SK-N-SH (cell line): ENCODE results near the gene PPEF2.

Experiments
- CHD2 ChIP-seq: fragments of 150-350 bp; IDR thresholded peaks from 2 replicates; pipeline ENCODE4 v1.6.1; 2018; ENCODE audit warnings: low read length; ENCODE audit not compliant: partially characterized antibody
- EP300 ChIP-seq, 2 experiments: IDR thresholded peaks; 2 replicates each; pipeline versions ENCODE4 v1.4.0 to v1.6.1; 2012; ENCODE audit warnings: borderline replicate concordance in 1 of 2, low read depth in 1 of 2, low read length in 1 of 2
- GATA2 ChIP-seq: sonication (generic); formaldehyde crosslinking; IDR thresholded peaks from 2 replicates; pipeline ENCODE4 v1.5.0; 2020; ENCODE audit warnings: mild to moderate bottlenecking, missing genetic modification reagents
- JUND ChIP-seq: IDR thresholded peaks from 2 replicates; pipeline ENCODE4 v1.4.0; 2012
- MEF2A ChIP-seq: IDR thresholded peaks from 2 replicates; pipeline ENCODE4 v1.4.0; 2012; ENCODE audit warnings: low read depth, borderline replicate concordance
- SIN3A ChIP-seq: IDR thresholded peaks from 2 replicates; pipeline ENCODE4 v1.6.1; 2012; ENCODE audit warnings: low read depth, mild to moderate bottlenecking, low read length, moderate library complexity, borderline replicate concordance
- SMC3 ChIP-seq: IDR thresholded peaks from 2 replicates; pipeline ENCODE4 v1.6.1; 2012; ENCODE audit warnings: low read depth, low read length, improper control_type of control experiment
- TF ChIP-seq, protein P1 (sequence below): fragments of 200-600 bp; sonication (generic); IDR thresholded peaks from 2 replicates; pipeline ENCODE4 v1.6.1; 2017; ENCODE audit warnings: antibody characterized with exemption, mild to moderate bottlenecking, moderate library complexity
- TF ChIP-seq, protein P2 (sequence below): IDR thresholded peaks from 2 replicates; pipeline ENCODE4 v1.4.0; 2012; ENCODE audit warnings: low read depth, borderline replicate concordance
- TF ChIP-seq, protein P3 (sequence below): IDR thresholded peaks from 2 replicates; pipeline ENCODE4 v1.4.0; 2012; ENCODE audit warnings: low read depth, borderline replicate concordance

DNA sequence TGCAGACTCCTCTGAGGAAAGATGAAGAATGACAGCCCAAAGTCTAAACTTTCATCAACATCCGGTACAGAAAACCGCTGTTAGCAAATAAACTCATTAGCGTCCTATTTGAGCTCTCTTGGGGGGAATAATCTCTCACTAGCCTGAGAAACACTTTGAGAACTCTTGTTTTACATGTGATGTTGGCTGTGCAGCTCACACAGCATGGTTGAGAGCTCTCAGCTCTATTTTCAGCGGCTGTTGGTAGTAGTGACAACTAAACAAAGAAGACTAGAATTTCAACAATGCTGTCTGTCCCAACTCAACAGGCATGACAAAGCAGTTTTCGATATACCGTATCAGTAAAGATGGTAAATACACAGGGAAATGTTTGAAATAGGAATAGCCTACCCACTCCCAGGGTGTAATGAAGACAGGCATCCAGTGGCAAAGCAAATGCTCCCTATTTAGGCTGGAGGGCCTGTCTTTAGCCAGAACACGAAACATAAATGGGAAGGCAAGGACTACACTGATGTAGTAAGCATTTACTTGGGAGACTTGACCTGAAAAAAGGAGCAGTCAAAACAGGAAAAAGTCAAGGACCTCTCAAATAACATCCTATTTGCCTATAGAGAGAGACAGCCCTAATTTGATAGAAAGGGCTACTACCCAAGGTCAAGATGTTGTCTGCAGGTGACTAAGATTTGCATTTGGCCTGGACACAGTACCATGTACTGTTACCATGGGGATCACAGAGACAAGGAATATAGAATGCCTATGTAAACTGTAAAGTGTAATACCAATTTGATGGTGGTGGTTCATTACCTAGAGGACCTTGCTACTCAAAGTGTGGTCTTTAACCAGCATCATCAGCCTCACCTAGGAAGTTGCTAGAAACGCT, 60.4 kb downstream of the PPEF2 start:
- TF ChIP-seq, protein P1, sequence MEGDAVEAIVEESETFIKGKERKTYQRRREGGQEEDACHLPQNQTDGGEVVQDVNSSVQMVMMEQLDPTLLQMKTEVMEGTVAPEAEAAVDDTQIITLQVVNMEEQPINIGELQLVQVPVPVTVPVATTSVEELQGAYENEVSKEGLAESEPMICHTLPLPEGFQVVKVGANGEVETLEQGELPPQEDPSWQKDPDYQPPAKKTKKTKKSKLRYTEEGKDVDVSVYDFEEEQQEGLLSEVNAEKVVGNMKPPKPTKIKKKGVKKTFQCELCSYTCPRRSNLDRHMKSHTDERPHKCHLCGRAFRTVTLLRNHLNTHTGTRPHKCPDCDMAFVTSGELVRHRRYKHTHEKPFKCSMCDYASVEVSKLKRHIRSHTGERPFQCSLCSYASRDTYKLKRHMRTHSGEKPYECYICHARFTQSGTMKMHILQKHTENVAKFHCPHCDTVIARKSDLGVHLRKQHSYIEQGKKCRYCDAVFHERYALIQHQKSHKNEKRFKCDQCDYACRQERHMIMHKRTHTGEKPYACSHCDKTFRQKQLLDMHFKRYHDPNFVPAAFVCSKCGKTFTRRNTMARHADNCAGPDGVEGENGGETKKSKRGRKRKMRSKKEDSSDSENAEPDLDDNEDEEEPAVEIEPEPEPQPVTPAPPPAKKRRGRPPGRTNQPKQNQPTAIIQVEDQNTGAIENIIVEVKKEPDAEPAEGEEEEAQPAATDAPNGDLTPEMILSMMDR = no peak
- no peak for TF ChIP-seq GATA2 (CRISPR knock-in tag)
- no peak for TF ChIP-seq EP300 (IDR thresholded peaks at IDR 0.05; ENCODE audit: borderline replicate concordance in 1 of 2, low read depth in 1 of 2, low read length in 1 of 2)
- no peak for TF ChIP-seq SIN3A
- TF ChIP-seq JUND = no peak
- TF ChIP-seq, protein P2, sequence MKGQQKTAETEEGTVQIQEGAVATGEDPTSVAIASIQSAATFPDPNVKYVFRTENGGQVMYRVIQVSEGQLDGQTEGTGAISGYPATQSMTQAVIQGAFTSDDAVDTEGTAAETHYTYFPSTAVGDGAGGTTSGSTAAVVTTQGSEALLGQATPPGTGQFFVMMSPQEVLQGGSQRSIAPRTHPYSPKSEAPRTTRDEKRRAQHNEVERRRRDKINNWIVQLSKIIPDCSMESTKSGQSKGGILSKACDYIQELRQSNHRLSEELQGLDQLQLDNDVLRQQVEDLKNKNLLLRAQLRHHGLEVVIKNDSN = no peak
- no peak for TF ChIP-seq SMC3
- no peak for TF ChIP-seq CHD2
- TF ChIP-seq MEF2A = no peak
- TF ChIP-seq, protein P3, sequence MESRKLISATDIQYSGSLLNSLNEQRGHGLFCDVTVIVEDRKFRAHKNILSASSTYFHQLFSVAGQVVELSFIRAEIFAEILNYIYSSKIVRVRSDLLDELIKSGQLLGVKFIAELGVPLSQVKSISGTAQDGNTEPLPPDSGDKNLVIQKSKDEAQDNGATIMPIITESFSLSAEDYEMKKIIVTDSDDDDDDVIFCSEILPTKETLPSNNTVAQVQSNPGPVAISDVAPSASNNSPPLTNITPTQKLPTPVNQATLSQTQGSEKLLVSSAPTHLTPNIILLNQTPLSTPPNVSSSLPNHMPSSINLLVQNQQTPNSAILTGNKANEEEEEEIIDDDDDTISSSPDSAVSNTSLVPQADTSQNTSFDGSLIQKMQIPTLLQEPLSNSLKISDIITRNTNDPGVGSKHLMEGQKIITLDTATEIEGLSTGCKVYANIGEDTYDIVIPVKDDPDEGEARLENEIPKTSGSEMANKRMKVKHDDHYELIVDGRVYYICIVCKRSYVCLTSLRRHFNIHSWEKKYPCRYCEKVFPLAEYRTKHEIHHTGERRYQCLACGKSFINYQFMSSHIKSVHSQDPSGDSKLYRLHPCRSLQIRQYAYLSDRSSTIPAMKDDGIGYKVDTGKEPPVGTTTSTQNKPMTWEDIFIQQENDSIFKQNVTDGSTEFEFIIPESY = no peak
